DMS153 treated with DMSO at 0.1 percent for 48 hours (cell line): ENCODE results near the gene TLE6.
A peak's percentile ranks its signal among the peaks of the same experiment; 100 is the strongest.
"Not testable (repeated sequence)": the region's sequence is repeated elsewhere in the genome, so short reads cannot be mapped to it uniquely, and the experiment has no call there.

Experiments used
- DNase-seq: peaks from one replicate; lab custom pipeline; 2025; ENCODE audit not compliant: unreplicated experiment; lab: John Stamatoyannopoulos, UW

TLE6 gene

GRCh38 chr19:3027292-3027691 lies 49.9 kb downstream of the TLE6 start:
- DNase-seq, result no peak

- DNase-seq, result no peak
These were observed 50.6 kb downstream of the TLE6 start for GRCh38 chr19:3027981-3028304.

GRCh38 chr19:3028305-3029064 lies 51.1 kb downstream of the TLE6 start:
- no peak for DNase-seq

GRCh38 chr19:3029065-3029923 lies 51.9 kb downstream of the TLE6 start, which contains the start of gene TLE2:
TLE2 (minus strand) TSS chr19:3029280; CDS start chr19:3028904, 376 bp downstream.
- no peak for DNase-seq

- DNase-seq, result no peak
These were observed 54.2 kb downstream of the TLE6 start for GRCh38 chr19:3031607-3031867.

GRCh38 chr19:3033595-3034405 lies 56.4 kb downstream of the TLE6 start:
- no peak for DNase-seq

- DNase-seq, result no peak
These were observed 57.0 kb downstream of the TLE6 start for GRCh38 chr19:3034406-3034655.

- no peak for DNase-seq
These were observed 57.5 kb downstream of the TLE6 start for GRCh38 chr19:3034656-3035541.

GRCh38 chr19:3035542-3036118 lies 58.3 kb downstream of the TLE6 start:
- DNase-seq, result peak; percentile 93

GRCh38 chr19:3036119-3036976 lies 59.0 kb downstream of the TLE6 start:
- peak; percentile 91 for DNase-seq

GRCh38 chr19:3036977-3037544 lies 59.7 kb downstream of the TLE6 start:
- DNase-seq, result not testable (repeated sequence)

- no peak for DNase-seq
These were observed 60.9 kb downstream of the TLE6 start for GRCh38 chr19:3038214-3038613.

GRCh38 chr19:3039125-3039524 lies 61.8 kb downstream of the TLE6 start:
- DNase-seq, result no peak

- DNase-seq, result no peak
These were observed 62.3 kb downstream of the TLE6 start for GRCh38 chr19:3039641-3040077.

GRCh38 chr19:3041327-3041726 lies 64.0 kb downstream of the TLE6 start:
- no peak for DNase-seq

GRCh38 chr19:3041761-3042620 lies 64.6 kb downstream of the TLE6 start:
- DNase-seq, result no peak

- no peak for DNase-seq
These were observed 65.4 kb downstream of the TLE6 start for GRCh38 chr19:3042621-3043267.
